NT2/D1 (cell line): Measurements from ENCODE around the gene BCKDHB.

Source experiments
- DNase-seq: peaks from one replicate; pipeline ENCODE4 v3.0.0-alpha.2; 2011; ENCODE audit warnings: low read depth, low spot score
- H3K27me3 ChIP-seq: 2 replicates; pipeline ENCODE4 v1.6.0; 2011; ENCODE audit warnings: mild to moderate bottlenecking; ENCODE audit not compliant: insufficient read length, insufficient read depth
- H3K36me3 ChIP-seq: 2 replicates; pipeline ENCODE4 v1.6.1; 2011; ENCODE audit warnings: mild to moderate bottlenecking, low read length, mixed read lengths; ENCODE audit not compliant: insufficient read depth, insufficient read length
- H3K4me1 ChIP-seq: 2 replicates; pipeline ENCODE4 v1.5.1; 2011; ENCODE audit not compliant: insufficient read depth, insufficient read length
- H3K4me3 ChIP-seq: 2 replicates; pipeline ENCODE4 v1.5.1; 2011; ENCODE audit warnings: low read depth; ENCODE audit not compliant: insufficient read length
- H3K9ac ChIP-seq: 2 replicates; pipeline ENCODE4 v1.6.0; 2011; ENCODE audit warnings: low read depth; ENCODE audit not compliant: insufficient read length
- H3K9me3 ChIP-seq: 2 replicates; pipeline ENCODE4 v1.5.1; 2011; ENCODE audit warnings: mild to moderate bottlenecking, low read length; ENCODE audit not compliant: insufficient read depth
- SUZ12 ChIP-seq: IDR thresholded peaks from 2 replicates; pipeline ENCODE4 v1.6.1; 2011; ENCODE audit not compliant: insufficient read length, insufficient read depth; ENCODE audit errors: extremely low read depth
- YY1 ChIP-seq: IDR thresholded peaks from 2 replicates; pipeline ENCODE4 v1.6.1; 2011; ENCODE audit not compliant: insufficient read length, insufficient read depth
- ZNF274 ChIP-seq: IDR thresholded peaks from 2 replicates; pipeline ENCODE4 v1.6.1; 2011; ENCODE audit warnings: mild to moderate bottlenecking, low read depth, low read length

The BCKDHB gene

GRCh38 chr6:80340280-80340679 is 233.8 kb downstream of the BCKDHB start:
- DNase-seq: no peak

DNA sequence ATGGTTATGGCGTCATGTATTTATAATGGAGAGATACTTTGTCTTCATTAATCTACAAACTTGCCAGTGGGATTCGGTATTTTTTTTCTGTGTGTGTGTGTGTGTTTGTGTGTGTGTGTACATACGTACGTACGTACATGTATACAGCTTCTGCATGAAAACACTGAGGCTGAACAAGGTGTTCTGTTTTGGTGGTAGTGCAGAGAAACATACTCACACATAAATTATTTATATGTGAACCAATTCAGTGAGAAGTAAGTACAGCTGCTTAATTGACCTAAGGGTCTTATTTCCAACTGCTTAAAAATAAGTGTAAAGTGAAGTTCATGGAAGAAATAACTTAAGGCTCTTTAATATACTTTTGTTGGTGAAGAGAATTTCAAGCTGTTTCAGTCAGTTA is 234.2 kb downstream of the BCKDHB start:
- H3K36me3 ChIP-seq: no peaks in the 10 kb centered on the region
- H3K27me3 ChIP-seq: no peaks in the 10 kb centered on the region
- no peaks in the 10 kb centered on the region for H3K9me3 ChIP-seq
- no peak overlapping the region for H3K4me3 ChIP-seq
- no peak for DNase-seq
- TF ChIP-seq SUZ12 (no peak), ZNF274 (no peak), YY1 (no peak)
- no peaks in the 10 kb centered on the region for H3K4me1 ChIP-seq
- H3K9ac ChIP-seq: no peak overlapping the region

More at GRCh38 chr6:80340280-80340679, 233.8 kb downstream of the BCKDHB start:
- H3K4me1 ChIP-seq: no peaks in the 10 kb centered on the region
- H3K4me3 ChIP-seq: no peak overlapping the region
- no peak overlapping the region for H3K9ac ChIP-seq
- no peaks in the 10 kb centered on the region for H3K9me3 ChIP-seq
- H3K27me3 ChIP-seq: no peaks in the 10 kb centered on the region
- no peak for TF ChIP-seq YY1
- no peak for TF ChIP-seq ZNF274
- no peak for TF ChIP-seq SUZ12
- no peaks in the 10 kb centered on the region for H3K36me3 ChIP-seq

GRCh38 chr6:80341330-80341729 is 234.9 kb downstream of the BCKDHB start:
- Histone ChIP-seq H3K9ac (no peak overlapping the region), H3K27me3 (no peaks in the 10 kb centered on the region), H3K36me3 (no peaks in the 10 kb centered on the region), H3K9me3 (no peaks in the 10 kb centered on the region), H3K4me3 (no peak overlapping the region), H3K4me1 (no peaks in the 10 kb centered on the region)
- no peak for DNase-seq
- no peak for TF ChIP-seq YY1
- no peak for TF ChIP-seq SUZ12
- TF ChIP-seq ZNF274: no peak

GRCh38 chr6:80343511-80343910 is 237.0 kb downstream of the BCKDHB start:
- TF ChIP-seq SUZ12 (no peak), YY1 (no peak), ZNF274 (no peak)
- Histone ChIP-seq H3K4me1 (no peaks in the 10 kb centered on the region), H3K36me3 (no peaks in the 10 kb centered on the region), H3K4me3 (no peak overlapping the region), H3K9me3 (no peaks in the 10 kb centered on the region), H3K9ac (no peak overlapping the region), H3K27me3 (no peaks in the 10 kb centered on the region)
- no peak for DNase-seq

GRCh38 chr6:80347101-80347500 is 240.6 kb downstream of the BCKDHB start:
- no peak overlapping the region for H3K4me3 ChIP-seq
- no peaks in the 10 kb centered on the region for H3K4me1 ChIP-seq
- H3K9me3 ChIP-seq: no peaks in the 10 kb centered on the region
- H3K9ac ChIP-seq: no peak overlapping the region
- no peak for TF ChIP-seq SUZ12
- no peak for TF ChIP-seq YY1
- no peak for TF ChIP-seq ZNF274
- H3K36me3 ChIP-seq: no peaks in the 10 kb centered on the region
- DNase-seq: no peak
- no peaks in the 10 kb centered on the region for H3K27me3 ChIP-seq

- no peak overlapping the region for H3K4me3 ChIP-seq
- H3K9ac ChIP-seq: no peak overlapping the region
- DNase-seq: no peak
- TF ChIP-seq YY1 (no peak), ZNF274 (no peak), SUZ12 (no peak)
- H3K27me3 ChIP-seq: no peaks in the 10 kb centered on the region
- no peaks in the 10 kb centered on the region for H3K9me3 ChIP-seq
- H3K4me1 ChIP-seq: no peaks in the 10 kb centered on the region
- H3K36me3 ChIP-seq: no peaks in the 10 kb centered on the region
Measured at GRCh38 chr6:80348263-80348662, 241.8 kb downstream of the BCKDHB start.

GRCh38 chr6:80356000-80356399 is 249.5 kb downstream of the BCKDHB start:
- H3K36me3 ChIP-seq: no peaks in the 10 kb centered on the region
- H3K9ac ChIP-seq: no peak overlapping the region
- H3K4me3 ChIP-seq: no peak overlapping the region
- H3K9me3 ChIP-seq: no peaks in the 10 kb centered on the region
- H3K27me3 ChIP-seq: no peaks in the 10 kb centered on the region
- TF ChIP-seq SUZ12: no peak
- TF ChIP-seq YY1: no peak
- no peak for TF ChIP-seq ZNF274
- DNase-seq: no peak
- H3K4me1 ChIP-seq: no peaks in the 10 kb centered on the region

- H3K9ac ChIP-seq: no peak overlapping the region
- no peak for DNase-seq
- H3K27me3 ChIP-seq: no peaks in the 10 kb centered on the region
- H3K4me1 ChIP-seq: no peaks in the 10 kb centered on the region
- no peaks in the 10 kb centered on the region for H3K9me3 ChIP-seq
- H3K36me3 ChIP-seq: no peaks in the 10 kb centered on the region
- TF ChIP-seq ZNF274 (no peak), YY1 (no peak), SUZ12 (no peak)
- H3K4me3 ChIP-seq: no peak overlapping the region
Measured at GRCh38 chr6:80356545-80356944, 250.1 kb downstream of the BCKDHB start.
